PC-3 (cell line): Measurements from ENCODE around the gene SEC24B. TPM values are rescaled to one million over a fixed set of nuclear protein-coding genes. Genes with fewer than 3 reads are reported as not detected.

ENCODE experiments used
- ATAC-seq: fragments of 200-7000 bp; cut with Tn5 transposase; 2 replicates; pipeline ENCODE4 v1.9.1; 2020; ENCODE audit warnings: mild to moderate bottlenecking, moderate library complexity
- BruUV-seq: library from RNA; stranded (reverse); fragments of 400-500 nt; replicated peaks from 2 replicates; lab custom pipeline; 2021; lab: Mats Ljungman, UMichigan
- CTCF ChIA-PET: fragments of 300-600 bp; sonication (Branson Sonifier 250); formaldehyde crosslinking; loops from one replicate; lab custom pipeline; 2022; ENCODE audit warnings: antibody characterized with exemption; lab: Charles Lee
- POLR2A ChIA-PET: fragments of 300-600 bp; sonication (Branson Sonifier 250); formaldehyde crosslinking; loops from one replicate; lab custom pipeline; 2022; ENCODE audit warnings: antibody characterized with exemption; ENCODE audit not compliant: unreplicated experiment; lab: Charles Lee
- DNase-seq: peaks from one replicate; pipeline ENCODE4 v3.0.0-alpha.2; 2015
- H2AFZ ChIP-seq: fragments of 300-600 bp; sonication (generic); 2 replicates; pipeline ENCODE4 v1.6.0; 2016; ENCODE audit warnings: antibody characterized with exemption, low read length
- H3F3A ChIP-seq: fragments of 300-600 bp; sonication (generic); one replicate; pipeline ENCODE4 v1.6.0; 2017; ENCODE audit warnings: antibody characterized with exemption, low read length, control low read depth, mild to moderate bottlenecking; ENCODE audit not compliant: unreplicated experiment
- H3K27ac ChIP-seq: fragments of 300-600 bp; sonication (generic); 2 replicates; pipeline ENCODE4 v1.5.1; 2016; ENCODE audit warnings: mild to moderate bottlenecking, low read length
- H3K27me3 ChIP-seq: fragments of 300-600 bp; sonication (generic); 2 replicates; pipeline ENCODE4 v1.6.1; 2016; ENCODE audit warnings: low read length, mixed read lengths
- H3K36me3 ChIP-seq: fragments of 300-600 bp; sonication (generic); 2 replicates; pipeline ENCODE4 v1.6.1; 2016; ENCODE audit warnings: low read depth, mixed run types, low read length, mixed read lengths
- H3K4me1 ChIP-seq: fragments of 300-600 bp; sonication (generic); 2 replicates; pipeline ENCODE4 v1.5.1; 2016; ENCODE audit warnings: low read length; ENCODE audit not compliant: insufficient read depth
- H3K4me2 ChIP-seq: fragments of 300-600 bp; sonication (generic); 2 replicates; pipeline ENCODE4 v1.6.0; 2016; ENCODE audit warnings: low read length
- H3K4me3 ChIP-seq: fragments of 300-600 bp; sonication (generic); 2 replicates; pipeline ENCODE4 v1.5.1; 2016; ENCODE audit warnings: mild to moderate bottlenecking, low read length, mixed read lengths
- H3K79me2 ChIP-seq: fragments of 300-600 bp; sonication (generic); 2 replicates; pipeline ENCODE4 v1.6.1; 2017; ENCODE audit warnings: low read length, mixed read lengths
- H3K9ac ChIP-seq: fragments of 300-600 bp; sonication (generic); 2 replicates; pipeline ENCODE4 v1.6.0; 2016; ENCODE audit warnings: mild to moderate bottlenecking, low read length
- H3K9me2 ChIP-seq: fragments of 300-600 bp; sonication (generic); replicated peaks from 2 replicates; pipeline ENCODE4 v1.6.1; 2016; ENCODE audit warnings: mixed run types, low read length, mixed read lengths
- H3K9me3 ChIP-seq: fragments of 300-600 bp; sonication (generic); 2 replicates; pipeline ENCODE4 v1.6.1; 2016; ENCODE audit warnings: low read length, mixed read lengths
- H4K20me1 ChIP-seq: fragments of 300-600 bp; sonication (generic); 2 replicates; pipeline ENCODE4 v1.6.1; 2016; ENCODE audit warnings: low read length, mixed read lengths
- EZH2 ChIP-seq: fragments of 300-600 bp; sonication (generic); IDR thresholded peaks from one replicate; pipeline ENCODE4 v1.6.1; 2017; ENCODE audit warnings: antibody characterized with exemption, mild to moderate bottlenecking, low read length; ENCODE audit not compliant: unreplicated experiment
- EZH2phosphoT487 ChIP-seq: fragments of 300-600 bp; sonication (generic); IDR thresholded peaks from 2 replicates; pipeline ENCODE4 v1.6.1; 2018; ENCODE audit warnings: mild to moderate bottlenecking, antibody characterized with exemption, low read length, borderline replicate concordance
- intact Hi-C: fragments of 100-400 bp; cut with micrococcal nuclease; formaldehyde crosslinking; loops from 2 replicates; pipeline ENCODE4 v1.9.0; 2023
- total RNA-seq: library from RNA; depleted of rRNA; stranded (reverse); fragments of >200 nt; gene quantifications from 2 replicates; pipeline ENCODE4 v1.2.3, GENCODE V29; 2014
- TF ChIP-seq, protein P1 (sequence below): fragments of 300-600 bp; sonication (generic); conservative IDR thresholded peaks from 2 replicates; pipeline ENCODE4 v1.5.1; 2017; ENCODE audit warnings: antibody characterized with exemption, low read depth, mild to moderate bottlenecking, low read length

Gene SEC24B
- total RNA-seq, 1 experiment from 2014 or later: 11.3 TPM

DNA sequence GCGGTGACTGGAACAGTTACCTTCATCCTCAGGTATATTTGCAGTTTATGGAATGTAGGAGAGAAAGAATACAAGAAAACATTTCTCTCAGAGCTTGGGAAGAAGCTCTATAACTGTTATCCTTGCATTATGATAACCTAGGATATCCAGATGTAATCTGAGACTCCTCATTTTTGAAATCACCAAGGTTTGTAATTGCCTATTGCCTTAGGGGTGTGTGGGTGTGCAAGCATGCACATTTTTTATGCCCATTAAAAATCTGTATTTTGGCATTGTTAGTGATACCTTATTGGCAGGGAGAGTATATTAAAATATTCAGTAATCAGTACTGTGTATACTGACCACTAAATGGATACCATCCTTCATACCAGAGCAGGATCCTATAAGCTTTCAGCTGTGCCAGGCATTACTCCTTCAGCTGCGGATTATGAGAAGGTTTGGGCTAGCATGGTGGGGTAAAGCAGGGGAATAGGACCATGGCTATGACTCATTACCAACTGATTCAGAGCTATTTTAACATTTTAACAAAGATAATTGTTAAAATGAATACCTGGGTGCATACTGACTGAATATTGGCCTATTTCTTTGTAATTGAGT, 8.3 kb downstream of the SEC24B start:
- no peaks in the 10 kb centered on the region for H3K9me3 ChIP-seq
- no peaks in the 10 kb centered on the region for H3K27me3 ChIP-seq
- H3K79me2 ChIP-seq: peaks cover 97% of the 10 kb centered on the region
- H3K36me3 ChIP-seq: peaks cover 3% of the 10 kb centered on the region; the same call in 1 of the 2 replicates
- no peak overlapping the region for H3K4me3 ChIP-seq
- H3K27ac ChIP-seq: no peak overlapping the region
- no peak overlapping the region for H3K9ac ChIP-seq
- intact Hi-C loops: no loop called here
- no peaks in the 10 kb centered on the region for H3F3A ChIP-seq
- peaks cover 32% of the 10 kb centered on the region for H4K20me1 ChIP-seq
- ChIA-PET POLR2A (no interaction called here), CTCF (no interaction called here)
- peaks cover 21% of the 10 kb centered on the region for H3K4me1 ChIP-seq
- TF ChIP-seq, protein P1, sequence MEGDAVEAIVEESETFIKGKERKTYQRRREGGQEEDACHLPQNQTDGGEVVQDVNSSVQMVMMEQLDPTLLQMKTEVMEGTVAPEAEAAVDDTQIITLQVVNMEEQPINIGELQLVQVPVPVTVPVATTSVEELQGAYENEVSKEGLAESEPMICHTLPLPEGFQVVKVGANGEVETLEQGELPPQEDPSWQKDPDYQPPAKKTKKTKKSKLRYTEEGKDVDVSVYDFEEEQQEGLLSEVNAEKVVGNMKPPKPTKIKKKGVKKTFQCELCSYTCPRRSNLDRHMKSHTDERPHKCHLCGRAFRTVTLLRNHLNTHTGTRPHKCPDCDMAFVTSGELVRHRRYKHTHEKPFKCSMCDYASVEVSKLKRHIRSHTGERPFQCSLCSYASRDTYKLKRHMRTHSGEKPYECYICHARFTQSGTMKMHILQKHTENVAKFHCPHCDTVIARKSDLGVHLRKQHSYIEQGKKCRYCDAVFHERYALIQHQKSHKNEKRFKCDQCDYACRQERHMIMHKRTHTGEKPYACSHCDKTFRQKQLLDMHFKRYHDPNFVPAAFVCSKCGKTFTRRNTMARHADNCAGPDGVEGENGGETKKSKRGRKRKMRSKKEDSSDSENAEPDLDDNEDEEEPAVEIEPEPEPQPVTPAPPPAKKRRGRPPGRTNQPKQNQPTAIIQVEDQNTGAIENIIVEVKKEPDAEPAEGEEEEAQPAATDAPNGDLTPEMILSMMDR: no peak
- TF ChIP-seq EZH2: no peak
- no peak for TF ChIP-seq EZH2phosphoT487
- no peaks in the 10 kb centered on the region for H3K9me2 ChIP-seq
- BruUV-seq: no TSS peak
- DNase-seq: peak; percentile 3
- H2AFZ ChIP-seq: no peak overlapping the region
- peak overlapping the region; percentile 1; the same call in 1 of the 2 replicates for H3K4me2 ChIP-seq
- peak; percentile 33 for ATAC-seq

DNA sequence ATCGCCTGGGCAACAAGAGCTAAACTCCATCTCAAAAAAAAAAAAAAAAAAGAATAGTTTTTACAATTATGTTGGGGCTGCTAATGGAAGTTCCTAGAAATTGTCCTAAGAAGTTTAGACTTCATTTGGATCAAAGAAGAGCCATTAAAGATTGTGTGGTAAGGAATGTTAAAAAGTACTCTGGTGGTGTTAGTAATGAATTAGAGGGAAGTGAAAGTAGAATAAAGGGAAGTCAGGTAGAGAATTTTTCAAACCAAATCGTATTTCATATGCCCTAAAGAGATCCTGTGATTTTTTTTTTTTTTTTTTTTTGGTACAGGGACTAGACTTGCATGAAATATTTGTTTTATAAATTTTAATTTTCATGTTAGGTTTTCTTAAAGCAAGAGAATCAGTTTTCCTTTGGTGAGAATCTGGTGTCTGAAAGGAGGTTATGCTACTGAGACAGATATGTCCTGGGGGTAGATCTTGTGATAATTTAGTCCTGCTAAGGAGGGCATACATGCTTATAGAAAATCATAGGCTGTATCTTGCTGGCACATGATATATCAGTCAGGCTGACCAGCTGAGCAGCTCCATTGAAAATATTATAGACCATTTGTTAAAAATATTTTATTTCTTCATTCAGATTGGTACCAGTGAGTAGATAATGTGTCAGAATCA, 10.7 kb downstream of the SEC24B start:
- intact Hi-C loops: no loop called here
- Histone ChIP-seq H3K27ac (no peak overlapping the region), H3K79me2 (peaks cover 97% of the 10 kb centered on the region), H3K4me2 (no peak overlapping the region), H3K4me3 (no peak overlapping the region), H3K4me1 (peaks cover 21% of the 10 kb centered on the region), H3K9me3 (no peaks in the 10 kb centered on the region), H4K20me1 (peaks cover 31% of the 10 kb centered on the region), H3K36me3 (peaks cover 3% of the 10 kb centered on the region; the same call in 1 of the 2 replicates), H3K9ac (no peak overlapping the region), H3K27me3 (no peaks in the 10 kb centered on the region), H3F3A (no peaks in the 10 kb centered on the region), H2AFZ (no peak overlapping the region), H3K9me2 (no peaks in the 10 kb centered on the region)
- CTCF ChIA-PET: no interaction called here
- DNase-seq (no peak), ATAC-seq (no peak)
- TF ChIP-seq, protein P1: no peak
- TF ChIP-seq EZH2phosphoT487 (no peak), EZH2 (no peak)
- BruUV-seq: no TSS peak
- POLR2A ChIA-PET: no interaction called here

DNA sequence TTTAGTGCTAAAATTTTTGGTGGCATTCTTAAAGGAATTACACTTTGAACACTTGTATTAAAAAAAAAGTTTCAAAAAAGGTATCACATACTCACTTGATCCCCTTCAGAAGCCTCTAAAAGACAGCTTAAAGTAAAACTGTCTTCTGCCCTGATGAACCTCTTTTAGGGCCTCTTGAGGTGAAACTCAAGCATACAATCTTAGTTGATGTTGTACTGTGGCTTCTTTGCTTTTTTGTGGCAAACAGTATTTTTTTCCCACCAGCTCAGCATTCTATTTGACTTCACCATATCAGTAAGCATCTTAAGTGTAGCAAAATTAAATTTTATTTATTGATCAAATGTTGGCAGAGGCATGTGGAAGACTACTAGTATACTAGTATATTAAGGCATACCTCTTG, 13.7 kb downstream of the SEC24B start:
- H3K4me2 ChIP-seq: no peak overlapping the region
- peaks cover 14% of the 10 kb centered on the region; the same call in 1 of the 2 replicates for H4K20me1 ChIP-seq
- ChIA-PET CTCF (no interaction called here), POLR2A (interaction anchor here (0.6 kb wide), 1 partner anchor 344 kb away, joined by 3 read pairs; no protein-coding TSS in a partner anchor)
- no peak overlapping the region for H3K27ac ChIP-seq
- peaks cover 14% of the 10 kb centered on the region for H3K4me1 ChIP-seq
- intact Hi-C loops: no loop called here
- no peak overlapping the region for H3K4me3 ChIP-seq
- no peaks in the 10 kb centered on the region for H3F3A ChIP-seq
- no peak overlapping the region for H3K9ac ChIP-seq
- H3K36me3 ChIP-seq: peaks cover 10% of the 10 kb centered on the region; the same call in 1 of the 2 replicates
- H3K9me3 ChIP-seq: no peaks in the 10 kb centered on the region
- H3K27me3 ChIP-seq: no peaks in the 10 kb centered on the region
- TF ChIP-seq, protein P1: no peak
- no peak for TF ChIP-seq EZH2phosphoT487
- no peak for TF ChIP-seq EZH2
- H2AFZ ChIP-seq: no peak overlapping the region
- ATAC-seq (no peak), DNase-seq (no peak)
- peaks cover 93% of the 10 kb centered on the region for H3K79me2 ChIP-seq
- H3K9me2 ChIP-seq: no peaks in the 10 kb centered on the region
- BruUV-seq: no TSS peak
